T-helper 2 cell treated with Interferon-gamma antibody and Interleukin-4, amounts not matched to agents 5 μg/mL and 100 μg/mL, for 36 hours (primary cell): ENCODE data around the gene CALM1.

Experiments
- DNase-seq: peaks from one replicate; pipeline ENCODE4 v3.0.0; 2021; ENCODE audit warnings: low spot score
- H3K27ac Mint-ChIP-seq: one replicate; pipeline ENCODE4 v1.8.0; 2021; ENCODE audit warnings: mild to moderate bottlenecking, mixed read lengths
- H3K27me3 Mint-ChIP-seq: one replicate; pipeline ENCODE4 v1.8.0; 2021; ENCODE audit warnings: low read depth, mixed read lengths
- H3K36me3 Mint-ChIP-seq: one replicate; pipeline ENCODE4 v1.8.0; 2021; ENCODE audit warnings: low read depth, mixed read lengths
- H3K4me1 Mint-ChIP-seq: one replicate; pipeline ENCODE4 v1.8.0; 2021; ENCODE audit warnings: low read depth, mixed read lengths
- H3K4me3 Mint-ChIP-seq: one replicate; pipeline ENCODE4 v1.8.0; 2022; ENCODE audit warnings: mild to moderate bottlenecking, moderate library complexity, mixed read lengths
- H3K9me3 Mint-ChIP-seq: one replicate; pipeline ENCODE4 v1.8.0; 2021; ENCODE audit warnings: mixed read lengths

CALM1 gene

DNA sequence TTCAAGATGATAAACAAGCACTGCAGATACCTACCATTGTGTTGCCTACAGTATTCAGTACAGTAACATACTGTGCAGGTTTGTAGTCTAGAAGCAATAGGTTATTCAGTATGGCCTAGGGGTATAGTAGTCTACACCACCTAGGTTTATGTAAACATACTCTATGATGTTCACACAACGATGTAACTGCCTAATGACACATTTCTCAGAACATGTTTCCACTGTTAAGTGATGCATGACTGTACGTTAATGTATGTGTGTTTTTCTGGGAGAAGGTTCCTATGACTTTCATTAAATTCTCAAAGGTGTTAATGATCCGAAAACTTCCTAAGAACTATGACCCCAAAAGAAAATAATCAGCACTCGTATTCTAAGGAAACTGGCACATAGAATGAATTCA, 20.9 kb upstream of the CALM1 start:
- H3K36me3 Mint-ChIP-seq: no peaks in the 10 kb centered on the region
- H3K27ac Mint-ChIP-seq: no peak overlapping the region
- peaks cover 4% of the 10 kb centered on the region for H3K27me3 Mint-ChIP-seq
- no peaks in the 10 kb centered on the region for H3K9me3 Mint-ChIP-seq
- no peak for DNase-seq
- no peak overlapping the region for H3K4me3 Mint-ChIP-seq
- H3K4me1 Mint-ChIP-seq: peaks cover 5% of the 10 kb centered on the region

GRCh38 chr14:90378249-90378648, 18.6 kb upstream of the CALM1 start:
- H3K4me1 Mint-ChIP-seq: peaks cover 5% of the 10 kb centered on the region
- no peaks in the 10 kb centered on the region for H3K36me3 Mint-ChIP-seq
- no peaks in the 10 kb centered on the region for H3K9me3 Mint-ChIP-seq
- H3K27ac Mint-ChIP-seq: no peak overlapping the region
- peaks cover 2% of the 10 kb centered on the region for H3K27me3 Mint-ChIP-seq
- no peak for DNase-seq
- no peak overlapping the region for H3K4me3 Mint-ChIP-seq

- H3K4me1 Mint-ChIP-seq: peaks cover 7% of the 10 kb centered on the region
- H3K27ac Mint-ChIP-seq: no peak overlapping the region
- H3K27me3 Mint-ChIP-seq: peaks cover 2% of the 10 kb centered on the region
- H3K9me3 Mint-ChIP-seq: no peaks in the 10 kb centered on the region
- DNase-seq: no peak
- H3K36me3 Mint-ChIP-seq: no peaks in the 10 kb centered on the region
- H3K4me3 Mint-ChIP-seq: no peak overlapping the region
Observed at GRCh38 chr14:90379106-90379505, 17.7 kb upstream of the CALM1 start.

DNA sequence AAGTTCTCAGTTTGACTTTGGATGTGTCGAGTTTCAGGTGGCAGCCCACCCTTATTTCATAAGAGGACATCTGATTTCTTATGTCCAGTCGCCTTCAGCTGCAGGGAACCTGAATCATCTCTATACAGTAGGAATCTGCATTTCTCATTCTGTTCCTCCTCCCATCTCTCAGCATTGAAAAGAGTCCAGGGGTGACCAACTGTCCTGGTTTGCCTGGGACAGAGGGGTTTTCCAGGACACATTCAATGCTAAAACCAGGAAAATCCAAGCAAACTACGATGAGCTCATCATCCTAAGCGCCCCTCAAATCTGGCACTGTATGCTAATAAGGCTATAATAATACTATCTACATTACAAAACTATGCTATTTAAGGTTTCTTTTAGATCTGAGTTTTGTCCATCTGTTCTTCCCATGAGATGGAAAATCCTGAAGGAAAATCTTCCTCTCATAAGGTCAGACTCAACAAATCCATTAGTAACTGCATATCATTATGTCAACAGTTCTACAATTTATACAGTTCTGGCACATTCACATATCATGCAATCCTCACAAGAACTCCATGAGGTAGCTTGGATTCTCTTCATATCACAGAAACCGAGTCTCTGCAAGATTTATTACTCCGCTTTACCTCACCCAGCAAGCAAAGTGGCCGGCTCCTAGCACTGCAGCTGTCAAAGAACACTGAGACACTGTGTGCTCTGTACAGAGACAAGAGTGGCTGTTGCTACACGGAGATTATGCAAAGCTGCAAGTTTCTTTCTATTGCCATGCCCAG, 15.6 kb upstream of the CALM1 start:
- no peaks in the 10 kb centered on the region for H3K36me3 Mint-ChIP-seq
- peak overlapping the region; percentile 34 for H3K27ac Mint-ChIP-seq
- no peaks in the 10 kb centered on the region for H3K9me3 Mint-ChIP-seq
- peaks cover 18% of the 10 kb centered on the region for H3K4me1 Mint-ChIP-seq
- DNase-seq: no peak
- no peak overlapping the region for H3K4me3 Mint-ChIP-seq
- H3K27me3 Mint-ChIP-seq: peaks cover 2% of the 10 kb centered on the region

- no peak for DNase-seq
- Mint-ChIP-seq H3K27me3 (peaks cover 2% of the 10 kb centered on the region), H3K27ac (no peak overlapping the region), H3K9me3 (no peaks in the 10 kb centered on the region), H3K4me1 (peaks cover 20% of the 10 kb centered on the region), H3K36me3 (no peaks in the 10 kb centered on the region), H3K4me3 (no peak overlapping the region)
Observed at GRCh38 chr14:90381999-90382451, 14.8 kb upstream of the CALM1 start.

- peak; percentile 70 for DNase-seq
- Mint-ChIP-seq H3K36me3 (no peaks in the 10 kb centered on the region), H3K4me1 (peaks cover 20% of the 10 kb centered on the region), H3K4me3 (no peak overlapping the region), H3K9me3 (no peaks in the 10 kb centered on the region), H3K27ac (no peak overlapping the region), H3K27me3 (peaks cover 2% of the 10 kb centered on the region)
Observed at GRCh38 chr14:90382491-90383125, 14.2 kb upstream of the CALM1 start.

DNA sequence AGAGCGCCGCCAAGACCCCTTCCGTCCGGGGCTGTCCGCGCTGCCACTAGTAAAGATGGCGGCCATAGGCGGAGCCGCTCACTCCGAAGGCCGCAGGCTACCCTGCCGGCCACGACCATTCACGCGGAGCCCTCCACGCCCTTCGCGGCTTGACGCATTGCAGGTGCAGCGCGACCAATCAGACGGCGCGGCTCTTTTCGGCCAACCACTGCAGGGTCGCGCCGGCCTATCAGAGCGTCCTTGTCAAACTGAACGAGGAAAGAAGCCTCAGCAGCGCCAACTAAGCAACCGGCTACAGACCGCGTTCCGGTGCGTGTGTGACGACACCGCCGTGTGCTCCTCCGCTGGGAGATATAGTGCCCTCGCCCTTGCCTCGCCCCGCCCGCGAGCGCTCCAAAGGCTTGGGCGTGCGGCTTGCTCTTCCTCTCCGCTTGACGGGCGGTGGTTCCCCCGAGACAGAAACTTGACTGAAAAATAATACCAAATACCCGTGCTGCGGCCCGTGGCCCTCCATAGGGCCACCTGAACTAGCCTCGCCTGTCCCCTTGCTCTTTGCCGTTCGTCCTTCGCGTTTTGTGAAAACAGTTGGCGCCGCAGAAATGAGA, 13.6 kb upstream of the CALM1 start:
- peak; percentile 99 for DNase-seq
- no peak overlapping the region for H3K4me3 Mint-ChIP-seq
- no peaks in the 10 kb centered on the region for H3K36me3 Mint-ChIP-seq
- no peaks in the 10 kb centered on the region for H3K9me3 Mint-ChIP-seq
- peaks cover 20% of the 10 kb centered on the region for H3K4me1 Mint-ChIP-seq
- no peak overlapping the region for H3K27ac Mint-ChIP-seq
- H3K27me3 Mint-ChIP-seq: no peaks in the 10 kb centered on the region

GRCh38 chr14:90383731-90384542, 12.9 kb upstream of the CALM1 start:
- Mint-ChIP-seq H3K27me3 (no peaks in the 10 kb centered on the region), H3K9me3 (no peaks in the 10 kb centered on the region), H3K4me1 (peaks cover 22% of the 10 kb centered on the region)

DNA sequence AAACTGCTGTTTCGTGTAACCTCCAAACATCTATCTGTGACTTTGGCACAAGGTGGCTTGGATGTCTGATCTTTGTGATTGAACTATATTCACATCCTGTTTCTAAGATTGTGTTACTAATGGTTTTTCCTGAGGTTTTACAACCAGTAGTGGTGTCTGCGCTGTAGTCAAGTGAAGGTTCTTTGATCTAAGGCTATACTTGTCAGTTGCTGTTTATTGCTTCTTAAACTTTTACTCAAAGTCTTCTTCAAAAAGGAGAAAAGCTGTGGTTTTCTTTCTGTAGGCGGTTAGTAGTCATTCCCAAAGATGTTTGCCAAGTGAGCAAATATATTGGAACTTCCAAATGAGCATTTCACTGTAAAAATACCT, 12.3 kb upstream of the CALM1 start:
- H3K9me3 Mint-ChIP-seq: no peaks in the 10 kb centered on the region
- H3K4me1 Mint-ChIP-seq: peaks cover 22% of the 10 kb centered on the region
- H3K4me3 Mint-ChIP-seq: no peak overlapping the region
- peak; percentile 23 for DNase-seq
- H3K27ac Mint-ChIP-seq: no peak overlapping the region
- H3K27me3 Mint-ChIP-seq: no peaks in the 10 kb centered on the region
- H3K36me3 Mint-ChIP-seq: no peaks in the 10 kb centered on the region

More at GRCh38 chr14:90383731-90384542, 12.9 kb upstream of the CALM1 start:
- Mint-ChIP-seq H3K27ac (no peak overlapping the region), H3K4me3 (no peak overlapping the region), H3K36me3 (no peaks in the 10 kb centered on the region)
- DNase-seq: peak; percentile 52

GRCh38 chr14:90386321-90386720, 10.5 kb upstream of the CALM1 start:
- Mint-ChIP-seq H3K9me3 (no peaks in the 10 kb centered on the region), H3K27ac (no peak overlapping the region), H3K27me3 (no peaks in the 10 kb centered on the region), H3K4me1 (peaks cover 18% of the 10 kb centered on the region), H3K4me3 (no peak overlapping the region), H3K36me3 (no peaks in the 10 kb centered on the region)
- no peak for DNase-seq

DNA sequence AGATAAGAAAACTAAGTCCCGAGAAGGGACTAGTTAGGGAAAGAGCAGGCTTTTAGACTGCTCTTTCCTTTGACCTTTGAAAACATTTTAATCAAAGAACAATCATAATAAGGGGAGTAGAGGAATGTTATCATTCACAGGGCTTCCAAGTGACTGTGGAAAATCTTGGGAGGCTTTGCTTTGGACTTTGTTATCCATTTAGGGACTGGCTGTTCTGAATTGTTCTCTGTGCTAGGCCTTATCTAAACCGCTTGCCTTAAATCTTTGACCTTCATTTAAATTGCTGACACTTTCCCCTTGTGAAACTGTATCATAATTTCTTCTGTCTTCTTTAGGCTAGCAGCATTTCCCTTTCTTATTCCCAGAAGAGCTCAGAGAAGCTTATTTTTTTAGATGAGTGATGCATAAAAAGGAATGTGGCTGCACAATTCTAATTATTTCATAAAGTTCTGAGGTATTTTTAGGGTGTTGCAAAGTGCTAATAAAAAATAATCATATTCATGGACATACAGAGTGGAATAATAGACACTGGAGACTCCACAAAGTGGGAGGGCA, 9.5 kb upstream of the CALM1 start:
- Mint-ChIP-seq H3K27me3 (no peaks in the 10 kb centered on the region), H3K4me3 (no peak overlapping the region), H3K9me3 (no peaks in the 10 kb centered on the region), H3K36me3 (no peaks in the 10 kb centered on the region), H3K27ac (no peak overlapping the region), H3K4me1 (peaks cover 18% of the 10 kb centered on the region)
- no peak for DNase-seq

GRCh38 chr14:90388437-90388836, 8.4 kb upstream of the CALM1 start:
- H3K36me3 Mint-ChIP-seq: no peaks in the 10 kb centered on the region
- H3K4me1 Mint-ChIP-seq: peaks cover 18% of the 10 kb centered on the region
- H3K4me3 Mint-ChIP-seq: no peak overlapping the region
- H3K9me3 Mint-ChIP-seq: no peaks in the 10 kb centered on the region
- H3K27me3 Mint-ChIP-seq: no peaks in the 10 kb centered on the region
- DNase-seq: no peak
- H3K27ac Mint-ChIP-seq: no peak overlapping the region

DNA sequence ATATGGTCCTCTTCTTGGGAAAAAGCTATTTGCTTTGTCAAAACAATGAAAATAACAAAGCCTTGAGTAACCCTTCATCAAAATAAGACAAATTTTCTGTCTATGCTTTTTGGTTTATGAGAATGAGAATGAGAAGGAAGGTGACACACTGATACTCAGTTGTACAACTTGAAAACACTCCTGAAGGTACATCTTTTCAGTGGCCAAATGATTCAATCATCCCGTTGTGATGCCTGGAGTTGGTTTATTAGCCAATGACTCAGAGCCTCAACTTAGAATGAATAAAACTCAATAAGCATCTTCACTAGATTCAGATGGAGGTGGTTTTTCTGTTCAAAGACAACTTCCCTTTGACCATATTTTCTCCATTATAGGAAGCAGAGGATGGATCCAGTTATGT, 7.8 kb upstream of the CALM1 start:
- H3K9me3 Mint-ChIP-seq: no peaks in the 10 kb centered on the region
- DNase-seq: no peak
- H3K4me3 Mint-ChIP-seq: no peak overlapping the region
- no peaks in the 10 kb centered on the region for H3K27me3 Mint-ChIP-seq
- peaks cover 17% of the 10 kb centered on the region for H3K4me1 Mint-ChIP-seq
- no peaks in the 10 kb centered on the region for H3K36me3 Mint-ChIP-seq
- no peak overlapping the region for H3K27ac Mint-ChIP-seq
